T1000 (cell line): ENCODE measurements around the gene TMEM256.
A peak's percentile ranks its signal among the peaks of the same experiment; 100 is the strongest.

ENCODE experiments used
- DNase-seq: peaks from one replicate; lab custom pipeline; 2025; ENCODE audit warnings: mixed read lengths; lab: John Stamatoyannopoulos, UW

TMEM256 gene

GRCh38 chr17:7407485-7408251 lies 3.8 kb upstream of the TMEM256 start, which contains the start of gene NLGN2:
TSS of gene NLGN2 (plus strand) at chr17:7407845. CDS start at chr17:7408256, 411 bp downstream.
- no peak for DNase-seq

GRCh38 chr17:7407082-7407481 lies 3.2 kb upstream of the TMEM256 start:
- no peak for DNase-seq

- no peak for DNase-seq
These were observed 2.4 kb upstream of the TMEM256 start for GRCh38 chr17:7406235-7406825.

- DNase-seq: no peak
These were observed 1.7 kb upstream of the TMEM256 start for GRCh38 chr17:7405350-7406234.

GRCh38 chr17:7404737-7405349 lies 946 bp upstream of the TMEM256 start:
- DNase-seq: peak; percentile 51

- no peak for DNase-seq
These were observed 245 bp downstream of the TMEM256 start for GRCh38 chr17:7403727-7403976.

- no peak for DNase-seq
These were observed 712 bp downstream of the TMEM256 start for GRCh38 chr17:7403043-7403726.

- no peak for DNase-seq
These were observed 5.3 kb downstream of the TMEM256 start for GRCh38 chr17:7398612-7399011.

GRCh38 chr17:7396147-7396546 lies 7.8 kb downstream of the TMEM256 start:
- no peak for DNase-seq

GRCh38 chr17:7394452-7395191 lies 9.3 kb downstream of the TMEM256 start, which contains the start of gene PLSCR3:
TSS of gene PLSCR3 (minus strand) at chr17:7394525. CDS start at chr17:7394110, 415 bp downstream.
- DNase-seq: peak; percentile 86

GRCh38 chr17:7393613-7394451 lies 10.1 kb downstream of the TMEM256 start:
- no peak for DNase-seq

- DNase-seq: no peak
These were observed 10.9 kb downstream of the TMEM256 start for GRCh38 chr17:7392696-7393612.

GRCh38 chr17:7391307-7391706 lies 12.6 kb downstream of the TMEM256 start:
- DNase-seq: no peak

GRCh38 chr17:7389924-7390910 lies 13.7 kb downstream of the TMEM256 start:
- no peak for DNase-seq

- DNase-seq: no peak
These were observed 15.0 kb downstream of the TMEM256 start for GRCh38 chr17:7388856-7389255.

- no peak for DNase-seq
These were observed 19.3 kb downstream of the TMEM256 start for GRCh38 chr17:7384489-7385081.

GRCh38 chr17:7383742-7384488 lies 20.0 kb downstream of the TMEM256 start:
- DNase-seq: no peak
